NCI-H1092 (cell line): ENCODE results near the gene MARCHF10.

Experiments
- DNase-seq: peaks from one replicate; lab custom pipeline; 2025; lab: John Stamatoyannopoulos, UW

MARCHF10 gene

GRCh38 chr17:62676952-62677596 lies 131.0 kb downstream of the MARCHF10 start:
- DNase-seq, result no peak

GRCh38 chr17:62676231-62676943 lies 131.7 kb downstream of the MARCHF10 start:
- DNase-seq, result no peak

- no peak for DNase-seq
Observed at GRCh38 chr17:62675701-62676100, 132.4 kb downstream of the MARCHF10 start.

- DNase-seq, result peak; percentile 74
Observed at GRCh38 chr17:62675260-62675659, 132.9 kb downstream of the MARCHF10 start.

GRCh38 chr17:62674841-62675240 lies 133.3 kb downstream of the MARCHF10 start:
- DNase-seq, result no peak

- DNase-seq, result no peak
Observed at GRCh38 chr17:62674363-62674739, 133.8 kb downstream of the MARCHF10 start.

GRCh38 chr17:62673614-62674362 lies 134.3 kb downstream of the MARCHF10 start:
- DNase-seq, result no peak

- no peak for DNase-seq
Observed at GRCh38 chr17:62672957-62673356, 135.2 kb downstream of the MARCHF10 start.

- peak; percentile 21 for DNase-seq
Observed at GRCh38 chr17:62671553-62671952, 136.6 kb downstream of the MARCHF10 start.

- no peak for DNase-seq
Observed at GRCh38 chr17:62670202-62670821, 137.8 kb downstream of the MARCHF10 start.

GRCh38 chr17:62668091-62668804 lies 139.9 kb downstream of the MARCHF10 start:
- no peak for DNase-seq

GRCh38 chr17:62666801-62667591 lies 141.1 kb downstream of the MARCHF10 start:
- DNase-seq, result no peak

GRCh38 chr17:62666061-62666800 lies 141.9 kb downstream of the MARCHF10 start:
- no peak for DNase-seq

GRCh38 chr17:62665599-62665998 lies 142.5 kb downstream of the MARCHF10 start:
- DNase-seq, result no peak

GRCh38 chr17:62664336-62665120 lies 143.6 kb downstream of the MARCHF10 start:
- no peak for DNase-seq

GRCh38 chr17:62663304-62663703 lies 144.8 kb downstream of the MARCHF10 start:
- no peak for DNase-seq

- DNase-seq, result no peak
Observed at GRCh38 chr17:62662855-62663254, 145.3 kb downstream of the MARCHF10 start.

- DNase-seq, result no peak
Observed at GRCh38 chr17:62661337-62661736, 146.8 kb downstream of the MARCHF10 start.

- DNase-seq, result no peak
Observed at GRCh38 chr17:62660629-62661118, 147.4 kb downstream of the MARCHF10 start.
